Heart right ventricle (tissue), 16 donors: ENCODE results near the gene TENM4. TPM values are rescaled to one million over a fixed set of nuclear protein-coding genes. Genes with fewer than 3 reads are reported as not detected.

ENCODE experiments used
- ATAC-seq, 8 donors: fragments of 200-7000 bp; cut with Tn5 transposase; one replicate each; pipeline ENCODE4 v1.9.1; 2020; ENCODE audit warnings: mild to moderate bottlenecking in 8 of 8, moderate library complexity in 8 of 8, moderate number of reproducible peaks in 1 of 8
- DNase-seq, 2 donors: peaks; one replicate each; pipeline ENCODE4 v3.0.0-alpha.2; 2020
- H3K27ac ChIP-seq, 10 donors: fragments of 200-600 bp; sonication (generic) in 2 of 10; one replicate each; pipeline versions ENCODE4 v1.5.0 to v1.8.0; 2020 to 2022; ENCODE audit warnings: mild to moderate bottlenecking in 3 of 10
- H3K27me3 ChIP-seq, 7 donors: fragments of 200-600 bp; one replicate each; pipeline ENCODE4 v1.8.0; 2021 to 2022; ENCODE audit warnings: mild to moderate bottlenecking in 2 of 7
- H3K36me3 ChIP-seq, 9 donors: fragments of 200-600 bp; sonication (generic) in 1 of 9; one replicate each; pipeline versions ENCODE4 v1.5.0 to v1.8.0; 2020 to 2022; ENCODE audit warnings: mild to moderate bottlenecking in 2 of 9
- H3K4me1 ChIP-seq, 9 donors: fragments of 200-600 bp; sonication (generic) in 1 of 9; one replicate each; pipeline versions ENCODE4 v1.5.0 to v1.8.0; 2020 to 2022; ENCODE audit warnings: mild to moderate bottlenecking in 4 of 9
- H3K4me3 ChIP-seq, 10 donors: fragments of 200-600 bp; sonication (generic) in 2 of 10; one replicate each; pipeline versions ENCODE4 v1.5.0 to v1.8.0; 2020 to 2022; ENCODE audit warnings: mild to moderate bottlenecking in 7 of 10, moderate library complexity in 2 of 10
- H3K9me3 ChIP-seq, 11 donors: fragments of 200-600 bp in 10 of 11; sonication (generic) in 2 of 11; one replicate each; pipeline versions ENCODE4 v1.5.0 to v1.8.0; 2013 to 2022; ENCODE audit warnings: mild to moderate bottlenecking in 2 of 11, control low read depth in 1 of 11, moderate library complexity in 1 of 11
- WGBS, 2 donors: extraction: QIAGEN DNeasy Blood & Tissue Kit; methylation state at CpG; one replicate each; pipeline ENCODE4 v1.1.7; 2013; ENCODE audit warnings: inconsistent platforms in 1 of 2; 5-methylcytosine and 5-hydroxymethylcytosine counted together
- intact Hi-C, 10 donors: fragments of 100-400 bp; cut with DNase I; formaldehyde crosslinking; loops; one replicate each; pipeline versions ENCODE4 v1.11.1 to v1.14.2; 2022
- polyA plus RNA-seq, 2 donors: library from polyadenylated mRNA; stranded (reverse); fragments of 200-250 nt; gene quantifications; one replicate each; pipeline ENCODE4 v1.2.3, GENCODE V29; 2013
- total RNA-seq, 10 donors: library from RNA; stranded (reverse); fragmentation: NEBNext Ultra II Directional in 3 of 10; extraction: Animal tissue kit (Norgen Biotek cat#: 25700) in 3 of 10; gene quantifications; one replicate each; pipeline versions ENCODE4 v1.2.1 to v1.2.4, GENCODE V29; 2021 to 2023
- TF ChIP-seq, protein P1 (sequence below), 9 donors: fragments of 200-600 bp; sonication (generic) in 2 of 9; IDR thresholded peaks; one replicate each; pipeline versions ENCODE4 v1.5.0 to v1.8.0; 2021 to 2022; ENCODE audit warnings: antibody characterized with exemption in 9 of 9, mild to moderate bottlenecking in 5 of 9, moderate library complexity in 1 of 9
- donor health status: Arrhythmogenic right ventricular cardiomyopathy.
- donor health status: ischemic (EF 13 %, LVEDD 7.1; RV severe dilation, severe dysfunction).
- donor health status: healthy with polysubstance abuse.
- donor health status: DM: no; HTN: yes; CAD: no.
- donor health status: DM: no; HTN: no; CAD: no.
- donor health status: ischemic (EF 25% LVEDD 6.9; RV normal size, moderate dysfunction).
- donor health status: ischemic (EF 25% LVEDD 5.7; RV mildly dilated, moderate dysfunction).
- donor health status: healthy.
- donor health status: DM: yes; HTN: yes; CAD: no.
- donor health status: Ischemic cardiomyopathy.
- donor health status: ischemic (EF 35%, LVEDD 5.7; RV mildly dilated, moderate dysfunction).
- donor health status: nonischemic (EF 11% LVEDD 7.7; RV severe dilation, severe dysfunction).
- donor health status: DM: yes; HTN: yes; CAD: no.
- donor health status: PGD.
- donor health status: ischemic (EF 29% LVEDD 5.4; RV normal size, mild dysfunction).
- donor health status: nonischemic (EF 23%, LVEDD 6.1; RV moderate dilation, normal function).

TENM4 gene
- total and polyA plus RNA-seq, 12 donors = 0.10 to 3.6 (median 0.91) TPM

DNA sequence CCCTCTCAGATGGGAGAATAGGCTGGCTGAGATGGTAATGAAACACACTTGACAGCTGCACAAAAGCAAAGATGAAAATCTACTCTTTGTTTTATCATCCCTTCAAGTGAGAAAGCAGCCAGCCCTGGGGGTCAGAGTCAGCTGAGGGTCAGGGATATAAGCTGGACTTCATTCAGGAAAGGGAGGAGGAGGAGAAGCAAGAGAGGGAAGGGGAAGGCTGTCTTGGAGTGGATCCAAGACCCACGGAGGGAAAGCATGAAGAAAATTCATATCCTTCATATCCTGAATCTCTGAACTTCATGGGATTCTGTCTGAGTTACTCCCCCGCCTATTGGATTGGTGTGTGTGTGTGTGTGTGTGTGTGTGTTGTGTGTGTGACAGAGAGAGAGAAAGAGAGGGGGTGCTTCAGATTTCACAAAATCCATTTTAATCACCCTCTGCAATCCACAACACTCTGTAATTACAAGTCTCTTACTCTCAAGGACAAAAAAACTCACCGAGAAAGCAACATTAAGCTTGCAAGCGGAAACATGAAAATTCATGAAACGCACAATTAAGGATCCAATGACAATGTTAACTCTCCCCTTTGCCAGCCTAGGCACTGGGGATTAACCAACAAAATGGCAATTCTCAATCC is 327.7 kb downstream of the TENM4 start:
- intact Hi-C loops = no loop called here
- H3K4me3 ChIP-seq = no peak overlapping the region
- no peaks in the 10 kb centered on the region for H3K27me3 ChIP-seq
- H3K4me1 ChIP-seq = no peaks in the 10 kb centered on the region
- WGBS, 2 donors = 71 to 75% methylated on average over 5 of the region's 5 CpGs
- no peak for DNase-seq
- H3K36me3 ChIP-seq = no peaks in the 10 kb centered on the region
- H3K27ac ChIP-seq = no peak overlapping the region
- TF ChIP-seq, protein P1, sequence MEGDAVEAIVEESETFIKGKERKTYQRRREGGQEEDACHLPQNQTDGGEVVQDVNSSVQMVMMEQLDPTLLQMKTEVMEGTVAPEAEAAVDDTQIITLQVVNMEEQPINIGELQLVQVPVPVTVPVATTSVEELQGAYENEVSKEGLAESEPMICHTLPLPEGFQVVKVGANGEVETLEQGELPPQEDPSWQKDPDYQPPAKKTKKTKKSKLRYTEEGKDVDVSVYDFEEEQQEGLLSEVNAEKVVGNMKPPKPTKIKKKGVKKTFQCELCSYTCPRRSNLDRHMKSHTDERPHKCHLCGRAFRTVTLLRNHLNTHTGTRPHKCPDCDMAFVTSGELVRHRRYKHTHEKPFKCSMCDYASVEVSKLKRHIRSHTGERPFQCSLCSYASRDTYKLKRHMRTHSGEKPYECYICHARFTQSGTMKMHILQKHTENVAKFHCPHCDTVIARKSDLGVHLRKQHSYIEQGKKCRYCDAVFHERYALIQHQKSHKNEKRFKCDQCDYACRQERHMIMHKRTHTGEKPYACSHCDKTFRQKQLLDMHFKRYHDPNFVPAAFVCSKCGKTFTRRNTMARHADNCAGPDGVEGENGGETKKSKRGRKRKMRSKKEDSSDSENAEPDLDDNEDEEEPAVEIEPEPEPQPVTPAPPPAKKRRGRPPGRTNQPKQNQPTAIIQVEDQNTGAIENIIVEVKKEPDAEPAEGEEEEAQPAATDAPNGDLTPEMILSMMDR (IDR thresholded peaks at IDR 0.05) = no peak
- peaks cover 0 to 8% (median 0%) of the 10 kb centered on the region in 11 donors for H3K9me3 ChIP-seq
- no peak for ATAC-seq

DNA sequence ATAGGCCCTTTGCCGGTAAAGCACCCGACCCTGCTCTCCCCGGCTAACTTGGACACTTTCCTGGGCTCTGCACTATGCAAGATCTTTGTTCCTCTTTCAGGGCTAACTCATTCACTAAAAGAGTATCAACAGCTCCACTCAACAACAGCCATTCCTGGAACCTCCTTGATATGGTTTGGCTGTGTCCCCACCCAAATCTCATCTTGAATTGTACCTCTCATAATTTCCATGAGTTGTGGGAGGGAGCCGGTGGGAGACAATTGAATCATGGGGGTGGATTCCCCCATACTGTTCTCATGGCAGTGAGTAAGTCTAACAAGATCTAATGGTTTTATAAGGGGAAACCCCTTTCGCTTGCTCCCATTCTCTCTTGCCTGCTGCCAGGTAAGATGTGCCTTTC is 330.0 kb downstream of the TENM4 start:
- no peaks in the 10 kb centered on the region for H3K36me3 ChIP-seq
- no peaks in the 10 kb centered on the region for H3K4me1 ChIP-seq
- TF ChIP-seq, protein P1 (IDR thresholded peaks at IDR 0.05) = no peak
- WGBS, 2 donors = 81 to 95% methylated on average over 5 of the region's 5 CpGs
- H3K9me3 ChIP-seq = peaks cover 0 to 8% (median 0%) of the 10 kb centered on the region in 11 donors
- intact Hi-C loops = no loop called here
- ATAC-seq = peak in 1 of 8 donors; percentile 53
- no peaks in the 10 kb centered on the region for H3K27me3 ChIP-seq
- no peak for DNase-seq
- H3K4me3 ChIP-seq = no peak overlapping the region
- H3K27ac ChIP-seq = no peak overlapping the region

DNA sequence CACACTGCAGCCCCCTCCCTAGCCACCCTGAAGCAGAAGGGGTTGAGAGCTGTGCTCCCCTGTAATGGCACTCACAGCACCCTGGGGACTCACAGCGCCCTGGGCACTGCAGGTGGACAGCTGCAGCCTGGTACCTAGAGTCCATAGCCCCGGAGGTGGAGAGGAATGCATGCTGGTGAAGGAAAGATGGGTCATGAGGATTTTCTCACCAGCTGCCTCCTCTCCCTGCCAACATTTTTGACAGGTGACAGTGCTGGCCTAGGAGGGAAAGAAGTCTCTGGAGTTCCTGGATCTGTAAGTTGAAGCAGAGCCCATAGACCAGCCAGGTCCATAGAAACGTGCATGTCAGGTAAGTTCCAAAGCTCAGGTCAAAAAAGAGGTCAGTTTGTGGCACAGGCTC is 330.5 kb downstream of the TENM4 start:
- TF ChIP-seq, protein P1 (IDR thresholded peaks at IDR 0.05) = no peak
- no peak overlapping the region for H3K27ac ChIP-seq
- peak in 1 of 8 donors; percentile 29 for ATAC-seq

DNA sequence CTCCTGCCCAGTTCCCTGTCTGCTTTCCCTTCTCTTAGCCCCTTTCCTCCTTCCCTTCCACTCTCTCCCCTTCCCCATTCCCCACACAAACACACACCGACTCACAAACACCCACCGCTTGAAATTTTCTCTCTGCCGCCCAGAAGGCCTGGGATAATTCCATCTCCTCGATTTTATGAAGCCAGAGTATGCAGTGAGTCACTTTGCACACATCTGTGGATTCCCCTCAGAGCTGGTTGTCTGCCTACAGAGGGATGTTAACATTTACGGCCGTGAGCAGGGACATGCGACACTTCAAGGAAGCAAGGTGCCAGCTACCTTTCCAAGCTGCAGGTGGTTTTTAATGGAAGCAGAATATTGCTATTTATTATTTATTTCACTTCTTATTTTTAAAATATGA is 332.0 kb downstream of the TENM4 start:
- Histone ChIP-seq H3K4me3 (no peak overlapping the region), H3K27ac (no peak overlapping the region), H3K9me3 (no peaks in the 10 kb centered on the region), H3K27me3 (peaks cover 0 to 5% (median 0%) of the 10 kb centered on the region in 7 donors), H3K36me3 (no peaks in the 10 kb centered on the region), H3K4me1 (no peaks in the 10 kb centered on the region)
- DNase-seq = no peak
- TF ChIP-seq, protein P1 (IDR thresholded peaks at IDR 0.05) = no peak
- intact Hi-C loops = loop anchor here in 2 of 10 donors (10.0 kb wide), 2 partner anchors 396 to 464 kb away; no protein-coding TSS in a partner anchor
- WGBS, 2 donors = 81 to 93% methylated on average over 7 of the region's 7 CpGs
- ATAC-seq = no peak

More for the DNA sequence above, 330.5 kb downstream of the TENM4 start:
- Histone ChIP-seq H3K9me3 (peaks cover 0 to 8% (median 0%) of the 10 kb centered on the region in 11 donors), H3K27me3 (peaks cover 0 to 4% (median 0%) of the 10 kb centered on the region in 7 donors), H3K36me3 (no peaks in the 10 kb centered on the region), H3K4me1 (no peaks in the 10 kb centered on the region), H3K4me3 (no peak overlapping the region)
- 71 to 92% methylated on average over 3 of the region's 3 CpGs for WGBS, 2 donors
- intact Hi-C loops = no loop called here
- no peak for DNase-seq
